Measurements from ENCODE around the gene ACSF2. TPM values are rescaled to one million over a fixed set of nuclear protein-coding genes. Genes with fewer than 3 reads are reported as not detected.
A peak's percentile ranks its signal among the peaks of the same experiment; 100 is the strongest.

ACSF2 gene
- total and polyA plus RNA-seq, 2 of the 13 experiments (the other 11 are each of a cell fraction or from before 2014, with no cell fraction given), result 87.3 to 109 TPM

DNA sequence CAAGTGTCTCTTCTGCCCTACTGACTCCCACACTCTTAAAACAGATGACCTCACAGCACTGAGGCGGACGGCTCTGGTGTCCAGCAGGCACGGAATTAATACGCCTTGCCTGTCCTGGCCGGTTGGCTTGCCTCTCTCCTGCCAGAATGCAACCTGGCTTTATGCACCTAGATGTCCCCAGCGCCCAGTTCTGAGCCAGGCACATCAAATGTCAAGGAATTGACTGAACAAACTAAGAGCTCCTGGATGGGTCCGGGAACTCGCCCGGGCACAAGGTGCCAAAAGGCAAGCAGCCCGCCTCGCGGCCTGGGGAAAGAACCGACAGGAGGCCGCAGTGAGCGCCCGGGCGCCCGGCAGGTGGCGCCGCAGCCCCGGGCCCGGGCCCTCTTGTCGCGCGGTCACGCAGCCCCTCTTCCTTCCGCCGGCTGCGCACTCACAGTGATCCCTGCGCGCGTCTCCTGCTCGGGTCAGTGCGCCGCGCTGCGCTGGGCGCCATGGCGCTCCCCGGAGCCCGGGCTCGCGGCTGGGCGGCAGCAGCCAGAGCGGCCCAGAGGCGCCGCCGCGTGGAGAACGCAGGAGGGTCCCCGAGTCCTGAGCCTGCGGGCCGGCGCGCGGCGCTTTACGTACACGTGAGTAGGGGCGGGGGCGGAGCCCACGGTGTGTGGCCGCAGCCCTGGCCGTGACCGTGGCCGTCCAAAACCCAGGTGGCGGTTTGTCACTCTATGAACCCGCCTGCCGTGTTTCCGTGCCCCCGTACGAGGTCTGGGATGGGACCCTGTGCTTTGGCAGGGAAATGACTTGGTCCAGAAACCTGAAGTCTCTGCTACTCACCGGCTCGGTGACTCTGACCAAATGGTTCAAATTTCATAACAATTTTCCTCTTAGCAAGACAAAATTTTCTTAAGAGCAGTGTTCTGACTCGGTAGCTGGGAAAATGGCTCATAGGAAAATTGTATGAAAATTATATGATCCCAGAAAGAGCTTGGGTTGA is 52.7 kb downstream of the ACSF2 start, which contains the start of gene RSAD1 (continued):
- TF ChIP-seq NFIB (CRISPR knock-in tag; IDR thresholded peaks at IDR 0.05; ENCODE audit: borderline replicate concordance) (no peak), TOPORS (CRISPR knock-in tag; IDR thresholded peaks at IDR 0.05) (peak; percentile 98), TRIM22 (IDR thresholded peaks at IDR 0.05) (no peak), ZHX1 (CRISPR knock-in tag; IDR thresholded peaks at IDR 0.05; ENCODE audit: low read depth) (peak; percentile 77; the same call in 1 of the 2 replicates), SOX6 (IDR thresholded peaks at IDR 0.05) (no peak), SOX6 (CRISPR knock-in tag; IDR thresholded peaks at IDR 0.05) (peak; percentile 49; the same call in 1 of the 2 replicates), UBTF (CRISPR knock-in tag; IDR thresholded peaks at IDR 0.05) (peak; percentile 97), FLYWCH1 (CRISPR knock-in tag; IDR thresholded peaks at IDR 0.05) (no peak), ZNF766 (CRISPR knock-in tag; IDR thresholded peaks at IDR 0.05; ENCODE audit: borderline replicate concordance) (peak; percentile 93; the same call in 1 of the 2 replicates), FOSL1 (CRISPR knock-in tag; IDR thresholded peaks at IDR 0.05; ENCODE audit: borderline replicate concordance) (no peak), ZNF598 (CRISPR knock-in tag; IDR thresholded peaks at IDR 0.05; ENCODE audit: borderline replicate concordance) (peak; percentile 81; the same call in 1 of the 2 replicates), SNAI1 (CRISPR knock-in tag; IDR thresholded peaks at IDR 0.05; ENCODE audit: borderline replicate concordance) (no peak), GPN1 (CRISPR knock-in tag; IDR thresholded peaks at IDR 0.05; ENCODE audit: borderline replicate concordance) (no peak), TBL1XR1 (IDR thresholded peaks at IDR 0.05; ENCODE audit: borderline replicate concordance, low read length, partially characterized antibody) (peak; percentile 61), TOE1 (CRISPR knock-in tag; IDR thresholded peaks at IDR 0.05) (peak; percentile 59; the same call in 1 of the 2 replicates), REPIN1 (CRISPR knock-in tag; IDR thresholded peaks at IDR 0.05; ENCODE audit: borderline replicate concordance, low read depth) (peak; percentile 90), ZNF383 (CRISPR knock-in tag; IDR thresholded peaks at IDR 0.05; ENCODE audit: borderline replicate concordance) (no peak), BCL6 (CRISPR knock-in tag; IDR thresholded peaks at IDR 0.05) (peak; percentile 66), ZFP90 (CRISPR knock-in tag; IDR thresholded peaks at IDR 0.05; ENCODE audit: borderline replicate concordance) (peak; percentile 74; the same call in 1 of the 2 replicates)
- TF ChIP-seq, protein P1, sequence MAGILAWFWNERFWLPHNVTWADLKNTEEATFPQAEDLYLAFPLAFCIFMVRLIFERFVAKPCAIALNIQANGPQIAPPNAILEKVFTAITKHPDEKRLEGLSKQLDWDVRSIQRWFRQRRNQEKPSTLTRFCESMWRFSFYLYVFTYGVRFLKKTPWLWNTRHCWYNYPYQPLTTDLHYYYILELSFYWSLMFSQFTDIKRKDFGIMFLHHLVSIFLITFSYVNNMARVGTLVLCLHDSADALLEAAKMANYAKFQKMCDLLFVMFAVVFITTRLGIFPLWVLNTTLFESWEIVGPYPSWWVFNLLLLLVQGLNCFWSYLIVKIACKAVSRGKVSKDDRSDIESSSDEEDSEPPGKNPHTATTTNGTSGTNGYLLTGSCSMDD (CRISPR knock-in tag; IDR thresholded peaks at IDR 0.05), result no peak

All from HepG2 (cell line).